ENCODE data around the gene CADPS.

- TF ChIP-seq ZFP3 (CRISPR knock-in tag; IDR thresholded peaks at IDR 0.05) = no peak
- TF ChIP-seq RARB (CRISPR knock-in tag; IDR thresholded peaks at IDR 0.05) = no peak
Observed at GRCh38 chr3:62584636-62585035, 290.6 kb downstream of the CADPS start.
